Lung (tissue), 12 donors: ENCODE data around the gene ST13. TPM values are rescaled to one million over a fixed set of nuclear protein-coding genes. Genes with fewer than 3 reads are reported as not detected.

Experiments
- ATAC-seq: fragments of 200-7000 bp; cut with Tn5 transposase; one replicate; pipeline ENCODE4 v1.9.1; 2020; ENCODE audit warnings: moderate number of reproducible peaks; ENCODE audit not compliant: insufficient read depth, low FRiP score
- DNase-seq, 3 donors: peaks; one replicate each; pipeline ENCODE4 v3.0.0-alpha.2; 2013 to 2017
- H3K27ac ChIP-seq, 2 donors: one replicate each; pipeline ENCODE4 v1.5.1; 2013; ENCODE audit warnings: mild to moderate bottlenecking in 2 of 2, moderate library complexity in 2 of 2, control low read depth in 1 of 2, inconsistent platforms in 1 of 2, low read depth in 1 of 2, low read length in 1 of 2
- H3K27me3 ChIP-seq, 3 donors: one replicate each; pipeline ENCODE4 v1.5.1; 2013; ENCODE audit warnings: low read length in 2 of 3; ENCODE audit not compliant: control insufficient read depth in 3 of 3, insufficient read depth in 3 of 3
- H3K36me3 ChIP-seq, 4 donors: one replicate each; pipeline ENCODE4 v1.5.1; 2013; ENCODE audit warnings: low read length in 4 of 4, mild to moderate bottlenecking in 1 of 4, moderate library complexity in 1 of 4; ENCODE audit not compliant: control insufficient read depth in 4 of 4, insufficient read depth in 4 of 4
- H3K4me1 ChIP-seq, 5 donors: one replicate each; pipeline ENCODE4 v1.5.1; 2013; ENCODE audit warnings: low read length in 5 of 5, mild to moderate bottlenecking in 2 of 5, moderate library complexity in 1 of 5; ENCODE audit not compliant: control insufficient read depth in 5 of 5, insufficient read depth in 5 of 5
- H3K4me3 ChIP-seq: one replicate; pipeline ENCODE4 v1.5.1; 2013; ENCODE audit warnings: mild to moderate bottlenecking, control low read depth, moderate library complexity
- H3K9ac ChIP-seq, 2 donors: one replicate each; pipeline ENCODE4 v1.5.1; 2013; ENCODE audit warnings: low read length in 2 of 2, control low read depth in 1 of 2; ENCODE audit not compliant: insufficient read depth in 1 of 2
- H3K9me3 ChIP-seq, 4 donors: one replicate each; pipeline ENCODE4 v1.5.1; 2013; ENCODE audit warnings: low read length in 3 of 4, mild to moderate bottlenecking in 1 of 4, moderate library complexity in 1 of 4; ENCODE audit not compliant: control insufficient read depth in 4 of 4, insufficient read depth in 3 of 4
- WGBS, 2 donors: extraction: QIAGEN DNeasy Blood & Tissue Kit; methylation state at CpG; one replicate each; pipeline ENCODE4 v1.1.7; 2013; 5-methylcytosine and 5-hydroxymethylcytosine counted together
- polyA plus RNA-seq, 2 donors: library from polyadenylated mRNA; stranded (reverse); fragments of 200-250 nt; gene quantifications; one replicate each; pipeline ENCODE4 v1.2.1, GENCODE V29; 2013
- total RNA-seq, 2 donors: library from RNA; depleted of rRNA in 1 of 2; stranded (reverse); fragments of >200 nt in 1 of 2; gene quantifications; one replicate each; pipeline ENCODE4 v1.2.1, GENCODE V29; 2014 to 2021
- TF ChIP-seq, protein P1 (sequence below): IDR thresholded peaks from 2 replicates; pipeline ENCODE4 v1.5.1; 2012; ENCODE audit warnings: mild to moderate bottlenecking; ENCODE audit errors: control extremely low read depth, extremely low read depth
- donor health status: control.
- donor health status: control.
- donor health status: Bipolar disorder and iron deficiency.
- donor health status: healthy.
- donor health status: DM: yes; HTN: yes; CAD: no.

Gene ST13
- total and polyA plus RNA-seq, 4 donors = 61.9 to 208 (median 132) TPM

DNA sequence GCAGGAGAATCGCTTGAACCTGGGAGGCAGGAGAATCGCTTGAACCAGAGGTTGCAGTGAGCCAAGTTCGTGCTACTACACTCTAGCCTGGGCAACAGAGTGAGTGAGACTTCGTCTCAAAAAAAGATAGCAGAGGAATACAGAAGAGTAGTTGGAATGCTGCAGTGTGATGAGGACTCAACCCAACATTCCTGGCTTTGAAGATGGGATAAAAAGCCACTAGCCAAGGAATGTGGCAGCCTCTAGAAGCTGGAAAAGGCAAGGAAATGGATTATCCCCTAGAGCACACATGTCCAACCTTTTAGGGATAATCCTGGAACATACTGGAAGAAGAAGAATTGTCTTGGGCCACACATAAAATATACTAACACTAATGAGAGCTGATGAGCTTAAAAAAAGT, 51.2 kb downstream of the ST13 start:
- Histone ChIP-seq H3K27me3 (no peaks in the 10 kb centered on the region), H3K27ac (no peak overlapping the region), H3K4me3 (no peak overlapping the region), H3K4me1 (peaks cover 0 to 12% (median 0%) of the 10 kb centered on the region in 5 donors), H3K36me3 (peaks cover 0 to 2% (median 0%) of the 10 kb centered on the region in 4 donors), H3K9me3 (no peaks in the 10 kb centered on the region), H3K9ac (no peak overlapping the region)
- TF ChIP-seq, protein P1, sequence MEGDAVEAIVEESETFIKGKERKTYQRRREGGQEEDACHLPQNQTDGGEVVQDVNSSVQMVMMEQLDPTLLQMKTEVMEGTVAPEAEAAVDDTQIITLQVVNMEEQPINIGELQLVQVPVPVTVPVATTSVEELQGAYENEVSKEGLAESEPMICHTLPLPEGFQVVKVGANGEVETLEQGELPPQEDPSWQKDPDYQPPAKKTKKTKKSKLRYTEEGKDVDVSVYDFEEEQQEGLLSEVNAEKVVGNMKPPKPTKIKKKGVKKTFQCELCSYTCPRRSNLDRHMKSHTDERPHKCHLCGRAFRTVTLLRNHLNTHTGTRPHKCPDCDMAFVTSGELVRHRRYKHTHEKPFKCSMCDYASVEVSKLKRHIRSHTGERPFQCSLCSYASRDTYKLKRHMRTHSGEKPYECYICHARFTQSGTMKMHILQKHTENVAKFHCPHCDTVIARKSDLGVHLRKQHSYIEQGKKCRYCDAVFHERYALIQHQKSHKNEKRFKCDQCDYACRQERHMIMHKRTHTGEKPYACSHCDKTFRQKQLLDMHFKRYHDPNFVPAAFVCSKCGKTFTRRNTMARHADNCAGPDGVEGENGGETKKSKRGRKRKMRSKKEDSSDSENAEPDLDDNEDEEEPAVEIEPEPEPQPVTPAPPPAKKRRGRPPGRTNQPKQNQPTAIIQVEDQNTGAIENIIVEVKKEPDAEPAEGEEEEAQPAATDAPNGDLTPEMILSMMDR = no peak
- 91 to 92% methylated on average over 4 of the region's 4 CpGs for WGBS, 2 donors
- DNase-seq (no peak), ATAC-seq (no peak)

DNA sequence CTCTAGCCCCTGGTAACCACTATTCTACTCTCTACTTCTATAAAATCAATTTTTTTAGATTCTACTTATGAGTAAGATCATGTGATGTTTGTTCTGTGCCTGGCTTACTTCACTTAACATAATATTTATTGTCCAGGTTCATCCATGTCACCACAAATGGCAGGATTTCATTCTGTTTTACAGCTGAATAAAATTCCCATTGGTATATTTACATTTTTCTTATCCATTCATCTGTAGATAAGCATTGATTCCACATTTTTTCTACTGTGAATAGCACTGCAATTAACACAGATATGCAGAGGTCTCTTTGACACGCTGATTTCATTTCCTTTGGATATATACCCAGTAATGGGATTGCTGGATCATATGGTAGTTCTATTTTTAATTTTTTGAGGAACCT, 53.1 kb downstream of the ST13 start:
- no peak for ATAC-seq
- Histone ChIP-seq H3K27me3 (no peaks in the 10 kb centered on the region), H3K36me3 (peaks cover 0 to 2% (median under 1%) of the 10 kb centered on the region in 4 donors), H3K4me3 (no peak overlapping the region), H3K9me3 (no peaks in the 10 kb centered on the region), H3K9ac (no peak overlapping the region), H3K27ac (no peak overlapping the region), H3K4me1 (peaks cover 0 to 4% (median 0%) of the 10 kb centered on the region in 5 donors)
- WGBS, 2 donors = 86 to 90% methylated on average over 1 of the region's 1 CpG
- TF ChIP-seq, protein P1 = no peak
- no peak for DNase-seq

DNA sequence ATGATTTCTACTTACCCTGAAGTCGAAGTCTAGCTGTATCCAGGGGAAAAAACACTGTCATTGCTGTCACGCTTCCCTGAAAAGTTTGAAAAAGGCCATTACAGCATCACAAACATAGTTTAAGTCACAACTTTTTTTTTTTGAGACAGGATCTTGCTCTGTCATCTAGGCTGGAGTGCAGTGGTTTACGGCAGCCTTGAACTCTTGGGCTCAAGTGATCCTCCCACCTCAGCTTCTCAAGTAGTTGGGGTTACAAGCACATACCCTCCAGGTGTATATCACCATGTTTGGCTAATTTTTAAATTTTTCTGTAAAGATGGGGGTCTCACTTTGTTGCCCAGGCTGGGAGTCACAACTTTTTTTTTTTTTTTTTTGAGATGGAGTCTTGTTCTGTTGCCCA, 57.4 kb downstream of the ST13 start:
- H3K36me3 ChIP-seq = peaks cover 0 to 4% (median 0%) of the 10 kb centered on the region in 4 donors
- H3K9me3 ChIP-seq = no peaks in the 10 kb centered on the region
- H3K9ac ChIP-seq = no peak overlapping the region
- no peaks in the 10 kb centered on the region for H3K27me3 ChIP-seq
- 91 to 95% methylated on average over 3 of the region's 3 CpGs for WGBS, 2 donors
- H3K27ac ChIP-seq = no peak overlapping the region
- peaks cover 0 to 2% (median 0%) of the 10 kb centered on the region in 5 donors for H3K4me1 ChIP-seq
- no peak overlapping the region for H3K4me3 ChIP-seq
- TF ChIP-seq, protein P1 = no peak
- ATAC-seq (no peak), DNase-seq (no peak)

DNA sequence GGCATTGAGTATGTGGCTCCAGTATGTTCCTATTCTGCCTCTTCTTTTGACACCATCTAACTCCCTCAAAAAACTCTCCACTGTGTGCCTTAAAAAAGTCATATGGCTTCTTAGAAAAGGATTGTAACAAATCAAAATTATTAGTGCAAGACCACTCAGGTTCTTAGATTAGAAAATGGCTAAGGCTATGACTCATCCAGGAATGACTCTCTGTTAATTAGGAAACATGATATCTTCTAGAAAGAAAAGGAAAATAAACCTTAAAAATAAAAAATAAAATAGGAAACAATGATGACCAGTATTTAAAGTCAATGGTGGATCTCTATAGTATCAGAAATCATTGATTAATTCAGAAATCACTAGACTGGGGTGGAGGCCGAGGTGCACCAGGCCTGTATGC, 59.0 kb downstream of the ST13 start:
- no peak for ATAC-seq
- 95 to 96% methylated on average over 1 of the region's 1 CpG for WGBS, 2 donors
- Histone ChIP-seq H3K9me3 (no peaks in the 10 kb centered on the region), H3K4me1 (no peaks in the 10 kb centered on the region), H3K27ac (no peak overlapping the region), H3K27me3 (no peaks in the 10 kb centered on the region), H3K4me3 (no peak overlapping the region), H3K36me3 (peaks cover 0 to 4% (median 2%) of the 10 kb centered on the region in 4 donors), H3K9ac (no peak overlapping the region)
- TF ChIP-seq, protein P1 = no peak
- no peak for DNase-seq
